CD14-positive monocyte (primary cell): ENCODE measurements around the gene PNMA8C. TPM values are rescaled to one million over a fixed set of nuclear protein-coding genes. Genes with fewer than 3 reads are reported as not detected.

Experiments used
- DNase-seq, 3 donors: peaks; one replicate each; pipeline ENCODE4 v3.0.0-alpha.2; 2011 to 2022
- H2AFZ ChIP-seq: 2 replicates; pipeline ENCODE4 v1.6.0; 2012; ENCODE audit warnings: mild to moderate bottlenecking, low read depth, low read length, inconsistent platforms; ENCODE audit not compliant: insufficient read depth, poor library complexity, severe bottlenecking
- H3K27ac ChIP-seq, 2 donors: 1 replicate in 1 of 2; 2 replicates in 1 of 2; pipeline ENCODE4 v1.5.1; 2012 to 2013; ENCODE audit warnings: low read length in 2 of 2, control low read depth in 1 of 2, inconsistent platforms in 1 of 2, low read depth in 1 of 2, mild to moderate bottlenecking in 1 of 2
- H3K27me3 ChIP-seq, 2 donors: one replicate each; pipeline versions ENCODE4 v1.6.0 to v1.6.1; 2011 to 2013; ENCODE audit warnings: low read length in 2 of 2; ENCODE audit not compliant: control insufficient read depth in 2 of 2, insufficient read depth in 2 of 2
- H3K36me3 ChIP-seq, 2 donors: replicated peaks in 1 of 2; 1 replicate in 1 of 2; 2 replicates in 1 of 2; pipeline versions ENCODE4 v1.5.1 to v1.6.1; 2012 to 2013; ENCODE audit warnings: low read length in 2 of 2, control low read depth in 1 of 2, inconsistent platforms in 1 of 2, mild to moderate bottlenecking in 1 of 2; ENCODE audit not compliant: insufficient read depth in 2 of 2, control insufficient read depth in 1 of 2
- H3K4me1 ChIP-seq, 2 donors: 1 replicate in 1 of 2; 2 replicates in 1 of 2; pipeline versions ENCODE4 v1.5.1 to v1.6.1; 2012 to 2013; ENCODE audit warnings: low read length in 2 of 2, control low read depth in 1 of 2, inconsistent platforms in 1 of 2, mild to moderate bottlenecking in 1 of 2, moderate library complexity in 1 of 2; ENCODE audit not compliant: insufficient read depth in 2 of 2, control insufficient read depth in 1 of 2
- H3K4me2 ChIP-seq: replicated peaks from 2 replicates; pipeline ENCODE3; 2012; ENCODE audit warnings: low read length, moderate library complexity, mild to moderate bottlenecking; ENCODE audit not compliant: poor library complexity, severe bottlenecking; ENCODE audit errors: extremely low read depth
- H3K4me3 ChIP-seq, 3 experiments: fragments of 200-600 bp in 1 of 3; sonication (generic) in 1 of 3; replicated peaks in 1 of 3; 1 replicate in 2 of 3; 2 replicates in 1 of 3; pipeline ENCODE4 v1.5.1; 2011 to 2013; ENCODE audit warnings: low read length in 3 of 3, mild to moderate bottlenecking in 3 of 3, control low read depth in 2 of 3, low read depth in 2 of 3, inconsistent platforms in 1 of 3, moderate library complexity in 1 of 3
- H3K79me2 ChIP-seq: 2 replicates; pipeline ENCODE4 v1.6.0; 2012; ENCODE audit warnings: mild to moderate bottlenecking, control low read depth, inconsistent platforms, low read length, moderate library complexity; ENCODE audit not compliant: insufficient read depth
- H3K9ac ChIP-seq: 2 replicates; pipeline ENCODE4 v1.6.0; 2017; ENCODE audit warnings: low read length, mild to moderate bottlenecking; ENCODE audit not compliant: insufficient read depth, poor library complexity, severe bottlenecking
- H3K9me3 ChIP-seq, 2 donors: replicated peaks in 1 of 2; 1 replicate in 1 of 2; 2 replicates in 1 of 2; pipeline versions ENCODE4 v1.5.1 to v1.6.1; 2012 to 2013; ENCODE audit warnings: low read length in 2 of 2, control low read depth in 1 of 2; ENCODE audit not compliant: control insufficient read depth in 1 of 2, insufficient read depth in 1 of 2
- H4K20me1 ChIP-seq: 2 replicates; pipeline ENCODE4 v1.6.0; 2012; ENCODE audit warnings: mild to moderate bottlenecking, low read length, control low read depth, moderate library complexity; ENCODE audit not compliant: insufficient read depth
- H3K27ac Mint-ChIP-seq, 7 donors: one replicate each; pipeline ENCODE4 v1.8.0; 2020; ENCODE audit warnings: mild to moderate bottlenecking in 7 of 7, mixed read lengths in 7 of 7, moderate library complexity in 6 of 7, inconsistent platforms in 2 of 7
- H3K27me3 Mint-ChIP-seq, 3 donors: one replicate each; pipeline ENCODE4 v1.8.0; 2021 to 2022; ENCODE audit warnings: low read depth in 3 of 3, mild to moderate bottlenecking in 3 of 3, mixed read lengths in 3 of 3, moderate library complexity in 3 of 3, inconsistent platforms in 1 of 3
- H3K36me3 Mint-ChIP-seq, 2 donors: one replicate each; pipeline ENCODE4 v1.8.0; 2020; ENCODE audit warnings: mixed read lengths in 2 of 2, inconsistent platforms in 1 of 2, mild to moderate bottlenecking in 1 of 2
- H3K4me1 Mint-ChIP-seq: one replicate; pipeline ENCODE4 v1.8.0; 2020; ENCODE audit warnings: mild to moderate bottlenecking, mixed read lengths
- H3K4me3 Mint-ChIP-seq, 2 donors: one replicate each; pipeline ENCODE4 v1.8.0; 2020; ENCODE audit warnings: mild to moderate bottlenecking in 2 of 2, mixed read lengths in 2 of 2, moderate library complexity in 1 of 2
- H3K9me3 Mint-ChIP-seq, 7 donors: one replicate each; pipeline ENCODE4 v1.8.0; 2020 to 2022; ENCODE audit warnings: mixed read lengths in 7 of 7, mild to moderate bottlenecking in 6 of 7, moderate library complexity in 6 of 7, inconsistent platforms in 2 of 7
- WGBS: methylation state at CpG from one replicate; pipeline ENCODE4 v1.1.5; 2013; ENCODE audit warnings: missing lambda C conversion rate; ENCODE audit not compliant: insufficient coverage; 5-methylcytosine and 5-hydroxymethylcytosine counted together
- intact Hi-C, 2 donors: fragments of 100-400 bp; cut with micrococcal nuclease; formaldehyde crosslinking; loops; one replicate each; pipeline versions ENCODE4 v1.15.0 to v1.15.1; 2023
- polyA plus RNA-seq, 3 donors: library from polyadenylated mRNA; depleted of rRNA in 1 of 3; unstranded in 2 of 3; stranded (reverse) in 1 of 3; fragments of 300-500 nt in 2 of 3; fragments of >200 nt in 1 of 3; fragmentation: Illumina TruSeq in 2 of 3; gene quantifications; 1 replicate in 2 of 3; 2 replicates in 1 of 3; pipeline ENCODE4 v1.2.3, GENCODE V29; 2012 to 2021
- TF ChIP-seq, protein P1 (sequence below): fragments of 200-600 bp; IDR thresholded peaks from one replicate; pipeline ENCODE4 v1.8.0; 2022; ENCODE audit warnings: antibody characterized with exemption, mild to moderate bottlenecking

The PNMA8C gene
- polyA plus RNA-seq, 3 donors, result not detected

DNA sequence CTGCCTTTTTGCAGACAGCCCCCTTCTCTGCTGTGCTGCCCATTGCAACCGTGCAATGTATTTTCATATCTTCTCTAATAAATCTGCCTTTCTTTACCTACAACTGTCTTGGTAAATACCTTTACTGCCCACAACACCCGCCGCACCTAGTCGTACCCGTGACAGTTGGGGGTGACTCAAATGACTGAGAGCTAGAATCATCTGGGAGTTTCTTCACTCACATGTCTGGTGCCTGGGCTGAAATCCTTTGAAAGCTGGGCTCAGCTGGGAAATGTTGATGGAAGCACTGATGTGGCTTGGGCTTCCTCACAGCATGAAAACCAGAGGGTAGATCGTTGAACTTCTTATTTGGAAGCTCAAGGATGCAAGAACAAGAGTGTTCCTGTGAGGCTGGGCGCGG is 45.5 kb upstream of the PNMA8C start:
- WGBS, result 94% methylated on average over 4 of the region's 8 CpGs
- Histone ChIP-seq H3K36me3 (no peaks in the 10 kb centered on the region), H3K27me3 (peaks cover 17 to 36% of the 10 kb centered on the region in 2 donors), H3K27ac (no peak overlapping the region), H4K20me1 (no peaks in the 10 kb centered on the region), H2AFZ (no peak overlapping the region), H3K4me2 (no peak overlapping the region), H3K4me1 (peaks cover 0 to 9% of the 10 kb centered on the region in 2 donors), H3K9me3 (no peaks in the 10 kb centered on the region), H3K9ac (no peak overlapping the region), H3K79me2 (no peaks in the 10 kb centered on the region), H3K4me3 (no peak overlapping the region)
- TF ChIP-seq, protein P1, sequence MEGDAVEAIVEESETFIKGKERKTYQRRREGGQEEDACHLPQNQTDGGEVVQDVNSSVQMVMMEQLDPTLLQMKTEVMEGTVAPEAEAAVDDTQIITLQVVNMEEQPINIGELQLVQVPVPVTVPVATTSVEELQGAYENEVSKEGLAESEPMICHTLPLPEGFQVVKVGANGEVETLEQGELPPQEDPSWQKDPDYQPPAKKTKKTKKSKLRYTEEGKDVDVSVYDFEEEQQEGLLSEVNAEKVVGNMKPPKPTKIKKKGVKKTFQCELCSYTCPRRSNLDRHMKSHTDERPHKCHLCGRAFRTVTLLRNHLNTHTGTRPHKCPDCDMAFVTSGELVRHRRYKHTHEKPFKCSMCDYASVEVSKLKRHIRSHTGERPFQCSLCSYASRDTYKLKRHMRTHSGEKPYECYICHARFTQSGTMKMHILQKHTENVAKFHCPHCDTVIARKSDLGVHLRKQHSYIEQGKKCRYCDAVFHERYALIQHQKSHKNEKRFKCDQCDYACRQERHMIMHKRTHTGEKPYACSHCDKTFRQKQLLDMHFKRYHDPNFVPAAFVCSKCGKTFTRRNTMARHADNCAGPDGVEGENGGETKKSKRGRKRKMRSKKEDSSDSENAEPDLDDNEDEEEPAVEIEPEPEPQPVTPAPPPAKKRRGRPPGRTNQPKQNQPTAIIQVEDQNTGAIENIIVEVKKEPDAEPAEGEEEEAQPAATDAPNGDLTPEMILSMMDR, result no peak
- Mint-ChIP-seq H3K27ac (peak overlapping the region in 1 of 7 donors; percentile 4), H3K36me3 (no peaks in the 10 kb centered on the region), H3K4me3 (peak overlapping the region in 1 of 2 donors; percentile 37), H3K27me3 (peaks cover 48 to 75% (median 50%) of the 10 kb centered on the region in 3 donors), H3K4me1 (peaks cover 2% of the 10 kb centered on the region), H3K9me3 (peaks cover 0 to 7% (median 0%) of the 10 kb centered on the region in 7 donors)
- intact Hi-C loops, result no loop called here
- no peak for DNase-seq

DNA sequence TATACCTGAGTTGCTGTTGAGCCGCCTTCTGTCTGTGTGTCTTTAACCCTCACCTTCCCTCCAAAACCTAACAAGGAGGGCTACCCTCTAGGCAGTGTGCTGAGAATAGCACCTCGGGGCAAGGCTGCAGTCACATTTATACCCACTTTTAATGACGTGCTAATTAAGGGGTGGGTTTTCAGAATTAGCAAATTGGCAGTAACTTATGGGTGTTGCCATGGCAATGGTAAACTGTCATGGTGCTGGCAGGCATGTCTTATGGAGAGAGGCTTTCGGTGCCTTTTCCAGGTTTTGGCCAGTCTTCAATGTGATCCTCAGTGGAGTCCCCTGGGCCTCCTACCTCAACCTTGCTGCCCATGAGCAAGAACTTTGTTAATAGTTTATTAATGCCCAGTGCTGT is 43.9 kb upstream of the PNMA8C start:
- Mint-ChIP-seq H3K4me3 (peak overlapping the region in 1 of 2 donors; percentile 70), H3K36me3 (no peaks in the 10 kb centered on the region), H3K4me1 (peaks cover 2% of the 10 kb centered on the region), H3K9me3 (peaks cover 0 to 7% (median 0%) of the 10 kb centered on the region in 7 donors), H3K27me3 (peaks cover 46 to 64% (median 50%) of the 10 kb centered on the region in 3 donors), H3K27ac (no peak overlapping the region)
- Histone ChIP-seq H3K79me2 (no peaks in the 10 kb centered on the region), H3K27ac (no peak overlapping the region), H3K4me1 (peaks cover 0 to 9% of the 10 kb centered on the region in 2 donors), H3K9me3 (no peaks in the 10 kb centered on the region), H4K20me1 (no peaks in the 10 kb centered on the region), H3K36me3 (no peaks in the 10 kb centered on the region), H3K4me2 (no peak overlapping the region), H3K9ac (no peak overlapping the region), H3K27me3 (peaks cover 13 to 36% of the 10 kb centered on the region in 2 donors), H2AFZ (no peak overlapping the region), H3K4me3 (no peak overlapping the region)
- intact Hi-C loops, result no loop called here
- TF ChIP-seq, protein P1, result no peak
- 60% methylated on average over 1 of the region's 4 CpGs for whole genome bisulfite sequencing
- DNase-seq, result no peak
